Loucy (cell line): ENCODE data around the gene SLC3A2.

Experiments used
- H2AFZ ChIP-seq: fragments of 200-600 bp; sonication (generic); 2 replicates; pipeline ENCODE4 v1.6.0; 2016; ENCODE audit warnings: antibody characterized with exemption, mild to moderate bottlenecking, low read length, moderate library complexity
- H3F3A ChIP-seq: fragments of 200-600 bp; 2 replicates; pipeline ENCODE4 v1.6.0; 2016; ENCODE audit warnings: antibody characterized with exemption, low read depth, mild to moderate bottlenecking
- H3K27me3 ChIP-seq: fragments of 200-600 bp; sonication (generic); 2 replicates; pipeline ENCODE4 v1.6.1; 2014; ENCODE audit warnings: low read length, mild to moderate bottlenecking; ENCODE audit not compliant: insufficient read depth, poor library complexity, severe bottlenecking
- H3K36me3 ChIP-seq: fragments of 200-600 bp; sonication (generic); 2 replicates; pipeline ENCODE4 v1.6.1; 2016; ENCODE audit warnings: low read length; ENCODE audit not compliant: insufficient read depth
- H3K4me1 ChIP-seq: fragments of 200-600 bp; sonication (generic); 2 replicates; pipeline ENCODE4 v1.5.1; 2014; ENCODE audit warnings: low read length, mild to moderate bottlenecking; ENCODE audit not compliant: insufficient read depth, poor library complexity, severe bottlenecking
- H3K4me2 ChIP-seq: fragments of 200-600 bp; sonication (generic); 2 replicates; pipeline ENCODE4 v1.6.0; 2014; ENCODE audit warnings: antibody characterized with exemption, low read length, low read depth, mild to moderate bottlenecking; ENCODE audit not compliant: poor library complexity, severe bottlenecking
- H3K4me3 ChIP-seq: fragments of 200-600 bp; sonication (generic); 2 replicates; pipeline ENCODE4 v1.5.1; 2014; ENCODE audit warnings: low read length, mild to moderate bottlenecking, mixed read lengths; ENCODE audit not compliant: poor library complexity, severe bottlenecking
- H3K79me2 ChIP-seq: fragments of 200-600 bp; sonication (generic); 2 replicates; pipeline ENCODE4 v1.6.1; 2014; ENCODE audit warnings: low read length; ENCODE audit not compliant: insufficient read depth
- H3K9ac ChIP-seq: fragments of 200-600 bp; sonication (generic); 2 replicates; pipeline ENCODE4 v1.6.0; 2014; ENCODE audit warnings: mild to moderate bottlenecking, low read depth, low read length, moderate library complexity; ENCODE audit not compliant: poor library complexity, severe bottlenecking
- H3K9me2 ChIP-seq: fragments of 200-600 bp; sonication (generic); replicated peaks from 2 replicates; pipeline ENCODE4 v1.6.1; 2016; ENCODE audit warnings: low read depth, low read length, mixed read lengths
- H3K9me3 ChIP-seq: fragments of 200-600 bp; sonication (generic); 2 replicates; pipeline ENCODE4 v1.6.1; 2014; ENCODE audit warnings: mild to moderate bottlenecking, antibody characterized with exemption, low read length, low read depth; ENCODE audit not compliant: insufficient read depth
- H4K20me1 ChIP-seq: fragments of 200-600 bp; sonication (generic); 2 replicates; pipeline ENCODE4 v1.6.0; 2014; ENCODE audit warnings: antibody characterized with exemption, low read length, mild to moderate bottlenecking; ENCODE audit not compliant: insufficient read depth, poor library complexity, severe bottlenecking
- CTCF ChIP-seq: fragments of 200-600 bp; sonication (generic); conservative IDR thresholded peaks from 2 replicates; pipeline ENCODE4 v1.5.1; 2014; ENCODE audit warnings: mild to moderate bottlenecking, antibody characterized with exemption, low read length
- EZH2phosphoT487 ChIP-seq: fragments of 200-600 bp; IDR thresholded peaks from 2 replicates; pipeline ENCODE4 v1.6.1; 2018; ENCODE audit warnings: antibody characterized with exemption, mild to moderate bottlenecking, moderate library complexity, borderline replicate concordance

SLC3A2 gene

GRCh38 chr11:62918531-62918930 is 37.8 kb downstream of the SLC3A2 start:
- H3K9me2 ChIP-seq: no peaks in the 10 kb centered on the region
- no peaks in the 10 kb centered on the region for H3K79me2 ChIP-seq

GRCh38 chr11:62919476-62919875 is 38.8 kb downstream of the SLC3A2 start:
- H2AFZ ChIP-seq: no peak overlapping the region
- no peaks in the 10 kb centered on the region for H4K20me1 ChIP-seq
- H3K9me2 ChIP-seq: no peaks in the 10 kb centered on the region
- H3K27me3 ChIP-seq: no peaks in the 10 kb centered on the region
- TF ChIP-seq EZH2phosphoT487: no peak
- TF ChIP-seq CTCF: no peak
- no peak overlapping the region for H3K4me3 ChIP-seq
- H3F3A ChIP-seq: no peaks in the 10 kb centered on the region
- H3K4me2 ChIP-seq: no peak overlapping the region
- H3K9ac ChIP-seq: no peak overlapping the region
- no peaks in the 10 kb centered on the region for H3K4me1 ChIP-seq
- no peaks in the 10 kb centered on the region for H3K79me2 ChIP-seq
- H3K9me3 ChIP-seq: no peaks in the 10 kb centered on the region
- no peaks in the 10 kb centered on the region for H3K36me3 ChIP-seq

More at GRCh38 chr11:62918531-62918930, 37.8 kb downstream of the SLC3A2 start:
- no peaks in the 10 kb centered on the region for H3K36me3 ChIP-seq
- H3K9ac ChIP-seq: no peak overlapping the region
- no peaks in the 10 kb centered on the region for H4K20me1 ChIP-seq
- no peak overlapping the region for H3K4me2 ChIP-seq
- TF ChIP-seq CTCF (no peak), EZH2phosphoT487 (no peak)
- no peaks in the 10 kb centered on the region for H3K4me1 ChIP-seq
- no peak overlapping the region for H3K4me3 ChIP-seq
- no peaks in the 10 kb centered on the region for H3F3A ChIP-seq
- no peaks in the 10 kb centered on the region for H3K9me3 ChIP-seq
- no peaks in the 10 kb centered on the region for H3K27me3 ChIP-seq
- H2AFZ ChIP-seq: no peak overlapping the region

- Histone ChIP-seq H3K4me2 (no peak overlapping the region), H3F3A (no peaks in the 10 kb centered on the region)
These were observed 39.4 kb downstream of the SLC3A2 start for GRCh38 chr11:62919898-62920640.

More at GRCh38 chr11:62919898-62920640, 39.4 kb downstream of the SLC3A2 start:
- Histone ChIP-seq H3K27me3 (no peaks in the 10 kb centered on the region), H3K4me3 (no peak overlapping the region), H3K79me2 (no peaks in the 10 kb centered on the region), H3K4me1 (no peaks in the 10 kb centered on the region), H4K20me1 (no peaks in the 10 kb centered on the region), H2AFZ (no peak overlapping the region), H3K9me2 (no peaks in the 10 kb centered on the region), H3K9me3 (no peaks in the 10 kb centered on the region), H3K9ac (no peak overlapping the region), H3K36me3 (no peaks in the 10 kb centered on the region)
- TF ChIP-seq CTCF (no peak), EZH2phosphoT487 (no peak)
